NOMO-1 treated with DMSO at 0.1 percent for 48 hours (cell line): ENCODE measurements around the gene ARSG.

ENCODE experiments used
- DNase-seq: peaks from one replicate; lab custom pipeline; 2025; ENCODE audit not compliant: unreplicated experiment; lab: John Stamatoyannopoulos, UW

ARSG gene

DNA sequence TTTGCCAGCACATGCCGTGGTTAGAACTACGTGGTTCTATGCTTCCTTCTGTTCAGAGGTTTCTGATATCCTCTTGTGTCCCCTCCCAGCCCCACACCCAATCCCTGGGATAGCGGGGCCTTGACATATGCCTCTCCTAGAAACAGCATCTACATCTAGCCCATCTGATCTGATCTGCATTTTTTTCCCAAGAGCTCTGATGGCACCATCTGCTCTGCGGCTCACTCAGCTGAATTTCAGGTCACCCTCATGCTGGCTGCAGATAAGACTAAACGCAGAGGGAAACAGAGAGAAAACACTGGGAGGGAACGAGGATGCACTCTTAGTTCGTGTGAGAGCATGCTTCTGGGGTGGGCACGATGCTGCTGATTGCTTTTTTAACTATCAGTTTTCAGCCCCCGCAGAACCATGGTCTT, 155.3 kb downstream of the ARSG start:
- no peak for DNase-seq

DNA sequence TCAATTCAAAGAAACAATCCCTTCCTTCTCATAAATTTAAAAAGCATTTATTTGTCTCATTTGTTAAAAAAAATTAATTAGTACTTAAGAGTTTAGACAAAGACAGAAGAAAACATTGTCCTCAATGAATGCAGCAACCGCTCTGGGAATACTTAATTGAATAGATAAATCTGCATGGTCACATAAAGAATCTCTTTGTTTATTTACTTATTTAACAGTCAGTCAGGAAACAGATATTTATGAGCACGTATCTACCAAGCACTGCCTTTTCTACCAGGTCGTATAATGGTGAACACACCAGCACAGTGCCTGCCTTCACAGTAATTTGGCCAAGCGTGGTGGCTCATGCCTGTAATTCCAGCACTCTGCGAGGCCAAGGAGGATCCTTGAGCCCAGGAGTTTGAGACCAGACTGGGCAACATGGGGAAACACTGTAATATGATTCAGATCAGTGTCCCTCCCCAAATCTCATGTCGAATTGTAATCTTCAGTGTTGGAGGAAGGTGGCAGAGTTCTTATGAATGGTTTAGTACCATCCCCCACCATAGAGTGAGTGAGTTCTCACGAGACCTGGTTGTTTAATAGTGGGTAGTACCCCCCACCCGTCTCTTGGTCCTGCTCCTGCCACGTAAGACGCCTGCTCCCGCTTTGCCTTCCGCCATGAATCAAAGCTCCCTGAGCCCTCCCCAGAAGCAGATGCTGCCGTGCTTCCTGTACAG, 157.9 kb downstream of the ARSG start:
- no peak for DNase-seq

DNA sequence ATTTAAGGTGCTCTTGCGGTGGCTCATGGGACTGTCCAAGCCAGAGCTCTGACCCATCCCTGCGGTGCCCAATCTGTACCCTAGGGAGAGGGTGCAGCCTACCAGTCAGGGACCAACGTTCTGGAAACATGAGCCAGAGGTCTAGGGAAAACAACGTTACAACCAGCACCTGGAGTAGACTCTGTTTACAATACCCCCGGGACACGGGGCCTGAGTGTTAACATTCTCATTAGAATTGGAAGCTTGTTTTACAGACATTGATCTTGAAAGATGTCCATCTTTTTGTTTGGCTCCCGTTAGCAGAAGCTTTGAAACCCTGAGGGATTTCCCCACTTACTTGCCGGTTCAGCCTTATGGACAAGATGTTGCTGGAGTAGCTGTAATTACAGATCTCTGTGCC, 159.1 kb downstream of the ARSG start:
- no peak for DNase-seq

DNA sequence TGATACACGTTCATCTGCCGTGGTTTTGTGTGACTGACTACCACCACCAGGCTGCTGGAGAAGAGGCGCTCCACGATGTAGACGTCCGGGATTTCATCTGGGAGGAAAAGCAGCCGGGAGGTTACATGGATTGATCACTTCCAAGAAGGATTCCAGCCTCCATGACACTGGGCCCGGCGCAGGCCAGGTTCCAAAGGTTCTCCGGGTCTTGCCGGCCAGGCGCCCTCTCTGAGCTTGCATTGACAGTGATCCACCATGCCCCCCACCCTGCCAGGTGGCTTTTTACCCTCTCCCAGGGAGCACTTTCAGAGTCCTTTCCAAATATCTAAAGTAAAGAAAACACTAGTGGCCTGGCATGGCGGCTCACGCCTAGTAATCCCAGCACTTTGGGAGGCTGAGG, 159.5 kb downstream of the ARSG start:
- no peak for DNase-seq

DNA sequence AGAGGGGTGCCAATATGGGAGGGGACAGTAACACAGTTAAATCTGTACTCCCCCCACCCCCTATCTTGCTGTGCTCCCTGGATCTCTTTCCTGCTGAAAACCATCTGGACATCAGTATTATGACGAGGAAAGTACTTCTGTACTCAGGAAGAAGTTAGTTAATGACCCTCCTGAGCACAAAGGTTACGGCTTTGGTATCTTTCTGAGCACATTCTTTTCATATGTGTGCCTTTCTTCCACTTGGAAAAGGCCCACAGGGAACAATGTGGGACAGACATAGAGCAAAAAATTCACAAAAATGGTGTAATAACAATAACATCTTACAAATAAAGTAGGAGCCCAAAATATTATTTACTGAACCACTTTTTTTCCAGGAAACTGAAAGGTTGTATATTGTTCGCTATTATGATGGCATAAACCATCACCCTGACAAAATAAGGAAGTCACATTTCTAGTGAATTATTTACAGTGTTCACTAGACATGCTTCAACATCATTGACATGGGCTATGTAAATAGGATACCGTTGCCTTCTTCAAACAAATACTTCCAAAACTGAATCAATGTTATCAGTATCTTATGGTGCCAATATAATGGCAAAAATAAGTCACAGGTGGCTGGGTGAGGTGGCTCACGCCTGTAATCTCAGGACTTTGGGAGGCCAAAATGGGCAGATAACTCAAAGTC, 160.5 kb downstream of the ARSG start:
- no peak for DNase-seq

DNA sequence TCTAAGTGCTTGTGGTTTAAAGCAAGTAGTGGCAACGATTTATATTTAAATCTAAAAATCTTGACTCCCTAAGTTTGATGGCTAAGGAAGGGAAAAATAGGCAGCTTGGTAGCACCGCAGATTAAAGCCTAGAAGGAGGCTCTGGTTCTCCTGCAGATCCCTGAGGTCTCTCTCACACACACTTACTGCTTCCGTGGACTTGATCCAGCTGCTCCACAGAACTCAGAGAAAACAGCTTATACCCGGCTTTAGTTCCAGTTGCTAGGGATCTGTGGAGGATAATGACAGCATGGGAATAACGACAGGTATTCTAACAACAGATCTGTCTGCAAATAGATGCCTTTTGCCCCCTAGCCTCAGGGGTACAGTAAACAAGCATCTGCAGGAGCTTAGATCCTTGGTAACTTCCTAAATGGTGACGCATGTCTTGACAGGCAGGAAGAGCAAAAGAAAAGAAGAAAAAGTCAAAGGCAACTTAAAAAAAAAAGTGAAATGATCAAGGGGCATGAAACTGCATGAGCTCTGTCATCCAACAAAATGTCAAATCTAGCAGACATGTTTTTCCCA, 161.5 kb downstream of the ARSG start:
- DNase-seq, result no peak

DNA sequence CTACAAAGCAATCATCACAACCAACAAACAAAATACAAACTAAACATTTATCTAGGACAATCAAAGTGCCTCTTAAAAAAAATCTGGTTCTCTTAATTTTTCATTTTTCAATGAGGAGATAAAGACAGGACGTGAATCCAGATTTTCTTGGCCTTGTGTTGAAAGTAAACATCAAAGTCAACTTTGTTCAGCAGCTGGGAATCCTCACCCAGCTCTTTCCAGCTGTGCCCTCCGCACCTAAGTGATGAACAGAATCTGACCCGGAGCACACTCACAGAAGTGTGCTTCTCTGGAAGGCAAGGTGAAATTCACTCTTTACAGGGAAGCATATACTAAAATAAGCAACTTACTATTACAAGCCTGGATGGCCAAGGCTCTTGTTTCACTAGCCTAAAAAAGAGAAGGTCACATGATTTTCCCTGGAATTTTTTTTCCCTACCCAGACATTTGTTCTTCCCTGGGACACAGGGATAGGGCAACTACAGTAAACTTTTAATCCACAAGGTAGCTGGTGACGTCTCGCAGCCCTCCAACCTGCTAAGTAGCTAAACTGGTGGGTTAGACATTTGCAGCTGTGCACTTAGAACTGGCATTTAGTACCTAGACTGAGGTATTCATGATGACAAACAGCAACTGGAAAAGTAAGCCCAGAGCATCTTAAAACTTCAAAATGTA, 162.8 kb downstream of the ARSG start:
- DNase-seq, result no peak

DNA sequence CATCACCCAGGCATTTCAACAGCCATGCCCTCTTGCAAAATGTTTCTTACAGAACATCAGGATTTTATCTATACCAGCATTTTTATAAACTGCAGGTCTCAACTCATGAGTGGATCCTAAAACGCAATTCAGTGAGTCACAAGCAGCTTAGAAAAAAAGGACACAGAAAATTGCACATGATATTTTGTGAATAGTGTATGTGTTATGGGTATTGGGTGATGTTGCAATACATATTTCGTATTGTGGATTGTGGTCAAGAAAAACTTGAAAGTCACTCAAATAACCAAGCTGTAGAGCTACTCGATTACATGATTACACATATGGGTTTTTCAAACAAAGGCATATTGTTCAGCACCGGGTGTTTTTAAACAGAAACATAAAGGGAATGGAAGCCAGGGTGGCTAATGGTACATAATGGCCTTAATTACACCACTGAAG, 164.6 kb downstream of the ARSG start:
- DNase-seq, result peak; percentile 69

DNA sequence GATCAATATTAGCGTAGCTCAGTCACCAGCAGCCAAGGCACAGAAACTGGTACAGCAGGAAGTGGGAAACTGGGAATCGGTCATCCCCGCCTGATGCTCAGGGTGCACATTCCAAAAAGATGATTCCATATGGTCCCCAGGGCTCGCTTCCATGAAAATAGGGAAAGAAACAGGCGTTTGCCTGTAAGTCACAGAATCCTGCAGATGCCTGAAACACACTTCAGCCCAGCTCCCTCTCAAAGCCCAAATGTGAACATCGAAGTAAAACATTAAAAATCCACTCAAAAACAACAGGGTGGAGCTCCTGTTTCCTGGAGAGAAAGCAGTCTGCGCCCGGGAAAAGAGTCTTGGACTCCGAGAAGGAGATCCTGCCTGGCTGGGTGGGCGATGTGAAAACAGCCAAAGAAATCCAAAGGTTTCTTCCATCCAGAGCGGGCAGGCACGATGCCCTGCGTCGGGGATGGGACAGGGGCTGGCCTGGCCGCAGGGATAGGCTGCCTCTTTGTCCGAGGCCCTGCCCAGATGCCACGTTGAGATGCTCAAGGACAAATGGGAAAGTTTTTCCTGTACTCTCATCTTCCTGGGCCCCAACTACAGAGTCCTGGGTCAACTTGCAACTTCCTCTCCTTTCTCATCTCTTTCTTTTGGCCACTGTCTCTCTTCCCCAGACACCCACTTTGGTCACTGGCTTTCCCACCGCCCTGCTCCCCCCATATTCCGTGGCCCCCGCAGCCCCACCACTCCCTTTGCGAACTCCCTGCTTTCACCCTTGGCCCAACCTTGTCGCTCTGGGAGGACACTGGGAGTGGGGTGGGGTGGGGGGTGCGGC, 165.3 kb downstream of the ARSG start:
- DNase-seq, result no peak

DNA sequence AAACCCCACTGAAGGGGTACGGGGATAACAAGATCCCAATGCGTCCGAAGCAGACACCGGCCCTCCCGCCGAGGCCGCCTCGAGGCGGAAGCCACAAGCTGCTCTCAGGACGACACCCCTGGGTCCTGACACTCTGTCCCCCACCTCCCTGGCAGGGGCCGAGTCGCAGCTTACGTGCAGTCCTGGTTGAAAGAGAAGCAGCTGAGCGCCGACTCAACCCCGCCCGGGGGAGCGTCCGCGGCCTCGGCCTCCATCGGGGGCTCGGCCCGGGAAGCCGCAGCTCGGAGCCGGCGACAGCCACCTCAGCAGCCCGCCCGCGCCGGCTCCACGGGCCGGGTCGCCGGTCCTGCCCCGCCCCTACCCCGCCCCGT, 165.9 kb downstream of the ARSG start, which contains the start of gene WIPI1:
Gene WIPI1, minus strand, starts transcription at position 329 of the 371 bp plus-strand sequence. Its CDS starts 75 bp downstream, at position 254.
- DNase-seq, result peak; percentile 45

DNA sequence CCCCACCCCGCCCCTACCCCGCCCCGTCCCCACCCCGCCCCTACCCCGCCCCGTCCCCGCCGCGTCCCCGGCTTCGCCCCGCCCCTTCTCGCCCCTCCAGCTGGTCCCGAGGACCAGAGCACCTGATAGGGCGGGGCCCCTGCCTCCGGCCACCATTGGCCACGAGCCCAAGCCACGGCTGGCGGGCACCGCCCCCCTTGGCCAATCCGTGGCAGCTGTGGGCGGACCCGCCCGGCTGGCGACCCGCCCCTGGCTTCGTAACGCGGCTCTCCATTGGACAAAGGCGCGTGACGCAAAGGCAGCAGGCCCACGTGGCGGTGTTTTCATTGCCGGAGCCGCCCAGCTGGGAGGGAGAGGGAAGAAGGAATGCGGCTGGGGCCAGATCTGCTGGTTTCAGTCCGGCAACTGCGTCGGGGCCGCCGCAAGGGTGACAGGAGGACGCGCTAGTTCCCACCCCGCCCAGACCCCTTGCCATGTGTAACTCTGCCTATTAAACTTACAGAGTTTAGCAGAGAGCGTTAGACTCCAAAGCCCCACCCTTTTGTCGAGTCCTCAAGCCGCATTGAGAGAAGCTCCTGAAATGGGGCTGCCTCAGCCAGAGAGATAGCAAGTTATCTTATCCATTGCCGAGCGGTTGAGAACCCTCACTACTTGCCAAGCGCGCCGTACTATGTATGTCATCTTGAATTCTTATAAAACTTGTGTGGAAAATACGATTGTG, 166.4 kb downstream of the ARSG start:
- DNase-seq, result peak; percentile 95

DNA sequence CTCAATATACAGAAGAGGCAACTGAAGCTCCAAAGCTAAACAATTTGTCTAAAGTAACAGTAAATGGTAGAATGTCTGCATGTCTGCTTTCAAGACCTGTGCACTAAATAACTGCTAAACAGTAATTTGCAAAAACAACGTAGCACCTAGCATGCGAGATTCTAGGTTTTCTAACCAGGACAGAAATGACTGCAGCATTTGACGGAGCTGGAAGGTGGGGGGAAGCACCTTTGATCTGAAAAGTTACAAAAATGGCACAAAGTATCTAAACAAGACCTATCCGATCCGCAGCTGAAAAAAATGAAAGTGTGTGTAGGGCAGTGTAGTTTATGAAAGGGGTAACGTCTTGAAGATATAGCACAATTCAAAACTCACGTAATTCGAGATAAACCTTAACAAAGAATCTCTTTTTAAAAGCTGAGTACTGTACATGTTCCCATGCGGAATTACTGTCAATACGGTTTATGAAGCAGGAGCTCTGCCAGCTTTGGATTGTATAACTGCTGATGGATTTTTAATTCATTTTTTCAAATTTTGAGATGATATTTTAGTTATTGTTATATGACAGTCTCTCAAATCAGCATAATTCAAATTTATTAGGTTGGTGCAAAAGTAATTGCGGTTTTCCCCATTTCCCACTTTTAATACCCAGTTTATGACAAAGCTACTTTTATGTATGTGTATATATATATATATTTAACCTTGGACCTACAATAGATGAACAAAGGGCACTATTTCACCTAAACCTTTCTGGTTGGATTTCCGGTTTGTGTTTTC, 167.2 kb downstream of the ARSG start:
- no peak for DNase-seq

DNA sequence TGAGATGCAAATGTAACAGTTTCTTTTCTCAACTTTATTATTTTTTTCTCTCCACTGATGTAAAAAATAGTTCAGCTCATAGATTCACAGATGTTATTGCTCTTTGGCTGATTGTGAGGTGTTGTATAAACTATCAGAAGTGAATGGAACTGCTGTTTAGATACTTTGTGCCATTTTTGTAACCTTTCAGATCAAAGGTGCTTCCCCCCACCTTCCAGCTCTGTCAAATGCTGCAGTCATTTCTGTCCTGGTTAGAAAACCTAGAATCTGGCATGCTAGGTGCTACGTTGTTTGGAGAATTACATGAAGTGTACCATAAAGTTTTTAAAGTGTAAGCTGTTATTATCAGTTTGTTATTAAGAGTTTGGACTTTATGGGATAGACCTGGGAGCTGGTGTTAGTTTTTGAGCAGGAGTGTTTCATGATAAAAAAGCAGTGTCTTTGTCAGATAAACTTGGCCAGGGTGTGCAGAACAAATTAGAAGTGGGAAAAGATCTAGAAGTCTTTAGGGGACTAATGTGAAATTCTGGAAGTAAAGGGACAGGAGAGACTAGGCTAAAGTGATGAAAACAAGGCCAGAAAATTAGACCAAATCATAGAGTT, 167.8 kb downstream of the ARSG start:
- DNase-seq, result no peak

DNA sequence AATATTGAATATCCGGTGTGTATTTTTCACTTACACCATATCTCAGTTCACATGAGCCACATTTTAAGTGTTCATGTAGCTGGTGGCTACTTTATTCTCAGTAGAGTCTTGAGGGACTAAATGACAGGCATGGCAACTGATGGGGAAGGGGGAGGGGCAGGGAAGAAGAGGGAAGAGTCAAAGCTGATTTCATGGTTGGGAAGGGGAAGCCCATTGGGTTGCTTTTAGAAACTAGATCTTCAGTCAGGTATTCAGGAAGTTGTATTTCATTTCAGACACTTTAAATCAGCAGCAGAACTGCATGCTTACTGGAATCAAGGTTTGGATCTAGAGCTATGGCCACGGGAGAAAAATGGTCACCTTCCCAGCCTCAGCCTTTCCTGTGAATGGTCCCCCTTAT, 168.9 kb downstream of the ARSG start:
- no peak for DNase-seq

DNA sequence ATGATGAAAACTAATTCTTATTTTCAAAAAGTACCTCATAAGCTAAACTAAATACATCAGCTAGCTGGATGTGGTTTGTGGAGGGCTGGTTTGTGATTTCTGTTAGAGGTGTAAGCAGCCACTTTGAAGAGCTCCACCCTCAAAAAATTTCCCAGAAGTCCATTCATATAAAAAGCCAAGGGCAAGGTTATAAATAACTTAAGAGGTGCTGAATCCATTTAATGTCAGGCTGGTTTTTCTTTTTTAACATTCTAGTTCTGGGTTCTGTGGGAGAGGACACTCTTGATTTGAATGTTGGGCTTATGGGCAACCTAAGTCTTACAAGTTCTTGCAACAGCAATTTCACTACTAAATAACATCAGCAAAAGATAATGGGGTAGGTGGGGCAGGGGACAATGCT, 169.4 kb downstream of the ARSG start:
- no peak for DNase-seq

DNA sequence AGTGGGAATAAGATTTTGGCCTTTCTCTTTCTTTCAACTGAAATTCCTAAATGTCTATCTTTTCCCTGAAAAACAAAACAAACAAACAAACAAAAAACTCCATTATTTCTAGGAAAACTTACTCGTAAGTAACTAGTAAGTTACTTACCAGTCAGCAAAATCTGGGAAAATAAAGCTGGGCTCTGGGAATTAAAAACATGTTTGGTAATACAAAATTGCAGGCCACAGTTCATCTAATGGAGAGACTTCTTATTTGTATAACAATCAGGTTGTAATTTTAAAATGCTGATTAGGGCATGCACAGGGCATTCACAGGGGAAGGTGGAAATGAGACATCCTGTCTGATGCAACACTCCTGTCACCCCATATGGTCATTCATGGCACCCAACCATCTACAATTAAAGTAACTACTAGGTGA, 169.8 kb downstream of the ARSG start:
- DNase-seq, result no peak

DNA sequence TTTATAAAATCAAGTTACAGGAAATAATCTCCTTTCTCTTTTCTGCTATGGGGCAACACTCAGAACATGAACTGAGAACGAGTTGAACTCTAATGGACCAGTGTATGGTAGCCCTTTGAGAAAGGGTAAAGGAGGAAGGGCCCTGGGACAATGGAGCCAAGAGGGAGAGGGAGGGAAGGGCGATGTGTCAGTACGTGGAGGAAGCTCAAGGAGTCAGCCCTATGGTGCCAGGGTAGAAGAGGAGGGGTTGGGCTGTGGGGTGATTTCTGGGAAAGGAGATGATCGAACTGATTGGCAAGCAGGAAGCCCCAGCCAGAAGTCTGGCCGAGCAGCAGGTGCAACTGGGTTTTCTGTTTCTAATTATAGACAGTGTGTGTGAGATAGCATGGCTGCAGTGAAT, 170.3 kb downstream of the ARSG start:
- no peak for DNase-seq

DNA sequence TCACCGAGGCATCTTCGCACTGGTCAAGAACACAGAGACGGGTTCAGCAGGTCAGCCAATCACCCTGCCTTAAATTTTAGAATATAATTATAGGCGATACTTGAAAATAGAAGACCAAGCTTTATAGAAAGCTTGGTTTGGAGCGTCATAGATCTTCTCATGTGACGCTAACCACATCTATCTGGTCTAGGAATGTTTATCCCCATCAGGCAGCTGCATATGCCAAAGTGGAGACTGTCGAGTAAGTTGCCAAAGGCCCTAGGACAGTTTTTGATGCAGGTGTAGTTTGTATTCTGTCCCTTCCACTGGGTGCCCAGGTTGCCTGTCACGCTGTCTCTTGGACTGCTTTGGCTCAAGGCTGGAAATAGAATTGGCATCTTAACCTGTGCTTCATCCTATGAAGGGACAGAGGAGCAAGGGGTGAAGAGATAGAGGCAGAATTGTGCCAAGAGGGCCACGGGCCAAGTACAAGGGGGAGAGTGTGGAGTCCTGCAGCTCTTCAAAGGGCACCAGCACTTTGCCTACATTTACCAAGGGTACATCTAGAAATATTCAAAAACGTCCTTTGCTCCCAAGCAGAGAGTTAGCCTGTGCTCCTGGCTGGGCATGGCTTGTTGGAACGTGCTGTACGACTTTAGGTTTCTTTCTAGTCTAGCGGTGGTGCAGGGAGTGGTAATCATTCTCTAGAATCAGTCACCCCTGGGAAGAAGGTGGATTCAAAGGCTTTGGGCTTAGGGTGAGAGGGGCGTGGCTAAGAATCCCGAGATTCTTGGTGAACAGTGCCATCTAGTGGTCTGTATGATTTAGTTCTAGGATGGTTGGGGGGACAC, 171.3 kb downstream of the ARSG start:
- peak; percentile 74 for DNase-seq
